Measurements from ENCODE around the gene IDH1.

- TF ChIP-seq CTCF (conservative IDR thresholded peaks at IDR 0.05 in 1 of 2, IDR thresholded peaks at IDR 0.05 in 1 of 2; ENCODE audit: extremely low read depth in 1 of 2, insufficient read depth in 1 of 2, low read depth in 1 of 2, low read length in 2 of 2) (no peak), EZH2 (IDR thresholded peaks at IDR 0.05; ENCODE audit: borderline replicate concordance, low read length) (no peak)
Observed at GRCh38 chr2:208195531-208195930, 59.3 kb downstream of the IDH1 start.

All from mammary epithelial cell (primary cell).